HG03095 (cell line): ENCODE measurements around the gene RXFP2.

ENCODE experiments used
- ATAC-seq: cut with Tn5 transposase; IDR thresholded peaks from one replicate; pipeline ENCODE4 v1.9.1; 2021; ENCODE audit warnings: moderate library complexity; ENCODE audit not compliant: unreplicated experiment

The RXFP2 gene, protein sequence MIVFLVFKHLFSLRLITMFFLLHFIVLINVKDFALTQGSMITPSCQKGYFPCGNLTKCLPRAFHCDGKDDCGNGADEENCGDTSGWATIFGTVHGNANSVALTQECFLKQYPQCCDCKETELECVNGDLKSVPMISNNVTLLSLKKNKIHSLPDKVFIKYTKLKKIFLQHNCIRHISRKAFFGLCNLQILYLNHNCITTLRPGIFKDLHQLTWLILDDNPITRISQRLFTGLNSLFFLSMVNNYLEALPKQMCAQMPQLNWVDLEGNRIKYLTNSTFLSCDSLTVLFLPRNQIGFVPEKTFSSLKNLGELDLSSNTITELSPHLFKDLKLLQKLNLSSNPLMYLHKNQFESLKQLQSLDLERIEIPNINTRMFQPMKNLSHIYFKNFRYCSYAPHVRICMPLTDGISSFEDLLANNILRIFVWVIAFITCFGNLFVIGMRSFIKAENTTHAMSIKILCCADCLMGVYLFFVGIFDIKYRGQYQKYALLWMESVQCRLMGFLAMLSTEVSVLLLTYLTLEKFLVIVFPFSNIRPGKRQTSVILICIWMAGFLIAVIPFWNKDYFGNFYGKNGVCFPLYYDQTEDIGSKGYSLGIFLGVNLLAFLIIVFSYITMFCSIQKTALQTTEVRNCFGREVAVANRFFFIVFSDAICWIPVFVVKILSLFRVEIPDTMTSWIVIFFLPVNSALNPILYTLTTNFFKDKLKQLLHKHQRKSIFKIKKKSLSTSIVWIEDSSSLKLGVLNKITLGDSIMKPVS

DNA sequence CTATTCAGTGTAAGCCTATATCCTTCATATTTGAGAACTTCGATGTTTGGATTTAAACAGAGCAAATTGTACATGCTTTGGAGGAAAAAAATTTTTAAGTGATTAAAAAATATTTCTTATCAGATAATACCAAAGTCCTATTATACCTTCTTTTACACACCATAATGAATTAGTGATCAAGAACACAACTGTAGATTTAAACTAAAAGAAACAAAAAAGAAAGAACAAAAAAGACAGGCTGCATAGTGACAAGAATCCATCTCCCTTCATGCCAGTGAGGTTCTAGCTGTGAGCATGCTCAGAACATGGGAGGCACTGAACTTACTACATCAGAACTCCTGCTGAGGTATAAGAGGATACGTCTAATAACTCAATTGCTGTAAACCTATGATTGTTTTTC lies at the start of gene RXFP2:
TSS of gene RXFP2 (plus strand) at position 301 of the 400 bp plus-strand sequence. CDS start at position 388, 87 bp downstream.
- no peak for ATAC-seq

- no peak for ATAC-seq
These were observed 42.0 kb upstream of the RXFP2 start for GRCh38 chr13:31697290-31697689.

GRCh38 chr13:31699650-31700049 lies 39.7 kb upstream of the RXFP2 start:
- no peak for ATAC-seq

GRCh38 chr13:31703780-31704179 lies 35.5 kb upstream of the RXFP2 start:
- no peak for ATAC-seq

GRCh38 chr13:31706105-31706504 lies 33.2 kb upstream of the RXFP2 start:
- ATAC-seq, result no peak

DNA sequence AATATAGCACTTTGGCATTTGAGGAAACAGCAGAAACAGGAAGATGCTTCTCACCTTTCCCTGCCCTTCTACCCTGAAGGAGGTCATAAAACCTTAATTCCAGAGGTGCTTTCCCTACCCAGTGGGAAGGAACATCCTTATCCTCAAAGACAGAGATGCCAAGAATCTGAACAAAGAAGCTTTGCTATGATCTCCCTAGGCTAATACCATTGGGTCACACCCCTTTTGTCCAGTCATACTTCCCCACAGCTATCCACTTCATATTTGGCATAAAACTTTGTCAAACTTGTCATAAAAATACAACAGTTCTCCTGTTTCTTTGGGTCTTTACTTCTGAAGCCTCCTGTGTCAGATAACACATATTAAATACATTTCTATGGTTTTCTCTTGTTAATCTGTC lies 21.7 kb upstream of the RXFP2 start:
- ATAC-seq, result no peak

DNA sequence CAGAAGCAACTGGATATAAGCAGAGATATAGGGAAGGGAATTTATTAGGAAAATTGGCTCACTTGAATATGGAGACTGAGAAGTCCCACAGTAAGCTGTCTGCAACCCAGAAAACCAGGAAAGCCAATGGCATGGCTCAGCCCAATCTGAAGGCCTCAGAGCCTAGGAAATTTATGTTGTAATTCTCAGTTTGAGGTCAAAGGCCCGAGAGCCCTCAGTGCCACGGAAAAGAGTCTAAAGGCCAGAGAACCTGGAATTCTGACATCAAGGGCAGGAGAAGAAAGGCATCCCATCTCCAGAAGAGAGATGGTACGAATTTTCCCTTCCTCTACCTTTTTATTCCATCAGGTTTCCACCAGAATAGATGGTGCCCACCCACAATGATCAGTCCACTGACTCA lies 20.1 kb upstream of the RXFP2 start:
- ATAC-seq, result no peak

- no peak for ATAC-seq
These were observed 16.7 kb upstream of the RXFP2 start for GRCh38 chr13:31722673-31723072.

GRCh38 chr13:31725841-31726240 lies 13.5 kb upstream of the RXFP2 start:
- ATAC-seq, result no peak

- ATAC-seq, result no peak
These were observed 7.4 kb upstream of the RXFP2 start for GRCh38 chr13:31731921-31732320.

DNA sequence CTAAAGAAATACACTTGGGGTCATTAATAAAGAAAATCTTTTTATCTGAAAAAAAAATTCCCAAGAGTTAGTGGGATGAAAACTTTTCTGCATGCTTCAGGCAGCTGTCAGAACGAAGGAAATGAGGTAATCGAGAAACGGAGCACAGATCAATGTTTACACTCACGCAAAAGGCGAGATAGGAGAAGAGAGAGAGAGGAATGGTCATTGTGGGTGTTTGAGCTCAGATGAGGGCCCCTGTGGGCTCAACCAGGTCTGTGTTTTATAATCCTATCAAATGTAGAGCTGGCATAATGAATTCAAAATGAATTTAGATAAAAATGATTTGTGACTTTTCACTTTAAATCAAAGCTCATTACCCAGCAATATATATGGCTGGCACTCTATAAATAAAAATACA lies 6.3 kb upstream of the RXFP2 start:
- no peak for ATAC-seq

DNA sequence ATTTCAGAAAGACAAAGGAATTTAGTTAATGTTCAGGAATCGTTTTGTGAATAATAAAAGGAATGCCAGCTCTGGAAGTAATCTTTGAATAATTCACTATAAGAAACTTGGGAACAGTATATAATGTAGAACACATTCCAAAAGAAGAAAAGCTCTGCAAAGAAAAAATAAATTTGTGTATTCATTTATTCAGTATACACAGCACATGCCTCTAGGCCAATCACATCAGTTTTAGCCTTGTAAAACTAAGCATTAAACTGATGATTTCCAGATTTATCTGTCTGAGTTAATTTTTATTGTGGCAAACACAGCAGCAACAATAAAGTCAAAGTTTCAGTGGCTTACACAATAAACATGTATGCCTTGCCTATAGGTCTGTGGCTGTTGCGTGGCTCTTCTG lies 5.7 kb upstream of the RXFP2 start:
- ATAC-seq, result no peak

- peak; percentile 82 for ATAC-seq
These were observed 2.9 kb downstream of the RXFP2 start for GRCh38 chr13:31742097-31742734.

DNA sequence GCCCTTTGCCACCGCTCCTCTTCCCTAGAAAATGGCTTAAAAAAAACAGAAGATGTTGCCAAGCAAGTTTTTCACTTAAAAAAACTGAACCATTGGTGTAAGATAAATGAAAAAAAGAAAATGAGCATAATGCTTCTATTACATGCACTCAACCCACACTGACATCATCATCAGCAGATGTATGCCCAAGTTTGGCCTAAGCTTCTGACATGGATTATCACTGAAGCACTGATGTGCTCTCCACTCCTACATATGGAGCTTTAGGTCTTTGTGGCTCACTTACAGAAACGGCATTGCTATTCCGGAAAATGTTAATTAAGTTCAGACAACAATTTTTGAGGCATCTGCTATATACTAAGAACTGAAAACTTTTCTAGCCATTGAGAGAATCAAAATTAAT lies 8.0 kb downstream of the RXFP2 start:
- no peak for ATAC-seq

GRCh38 chr13:31747966-31748365 lies 8.6 kb downstream of the RXFP2 start:
- ATAC-seq, result no peak

DNA sequence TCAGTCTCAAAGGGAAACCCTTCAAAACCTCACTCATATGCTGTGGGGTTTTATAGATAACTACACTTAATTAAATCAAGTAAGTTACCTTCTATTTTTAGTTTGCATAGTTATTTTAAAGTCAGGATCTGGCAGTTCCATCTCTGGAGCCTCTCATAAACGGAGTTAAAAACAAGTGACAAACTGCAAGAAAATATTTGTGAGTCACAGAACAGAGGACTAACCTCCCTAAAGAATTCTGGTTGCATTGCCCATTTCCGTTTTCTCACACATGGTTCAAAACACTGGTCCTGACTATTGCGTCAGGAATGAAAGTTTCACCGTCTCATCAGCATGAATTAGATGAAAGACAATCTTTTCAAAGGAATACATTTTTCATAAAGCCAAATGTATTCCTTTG lies 10.6 kb downstream of the RXFP2 start:
- no peak for ATAC-seq

DNA sequence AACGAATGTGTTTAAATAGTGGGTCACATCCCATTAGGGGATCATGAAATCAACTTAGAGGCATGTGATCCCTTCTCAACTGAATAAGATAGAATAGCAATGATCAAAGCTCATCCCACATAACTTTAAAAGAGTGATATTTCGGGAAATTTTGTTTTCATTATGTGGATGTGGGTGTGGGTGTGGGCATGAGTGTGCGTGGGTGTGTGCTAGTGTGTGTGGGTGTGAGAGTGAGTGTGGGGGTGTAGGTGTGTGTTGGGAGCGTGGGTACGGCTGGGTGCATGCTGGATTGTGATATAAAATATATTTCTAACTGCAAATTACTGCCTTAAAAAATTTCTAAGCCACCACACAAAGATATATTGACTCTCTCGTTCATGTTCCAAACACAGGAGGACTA lies 15.9 kb downstream of the RXFP2 start:
- no peak for ATAC-seq

DNA sequence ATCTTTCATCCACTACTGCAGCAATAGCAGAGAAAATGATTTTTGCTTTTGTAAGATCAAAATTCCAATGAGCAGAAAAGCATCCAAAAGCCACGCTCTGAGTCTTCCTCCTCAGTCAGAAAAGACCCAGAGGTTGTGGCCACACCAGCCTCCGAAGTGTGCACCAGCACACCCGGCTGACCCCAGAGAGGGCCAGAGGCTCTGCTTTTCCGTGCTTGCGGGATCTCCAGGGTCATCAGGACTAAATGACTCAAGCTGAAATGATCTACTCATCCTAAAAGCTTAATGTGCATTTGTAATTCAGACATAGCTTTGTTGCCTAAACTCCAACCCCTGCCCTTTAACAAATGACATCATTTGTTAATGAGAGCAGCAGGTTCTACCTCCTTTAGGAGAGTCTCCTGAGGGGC lies 16.5 kb downstream of the RXFP2 start:
- ATAC-seq, result no peak

DNA sequence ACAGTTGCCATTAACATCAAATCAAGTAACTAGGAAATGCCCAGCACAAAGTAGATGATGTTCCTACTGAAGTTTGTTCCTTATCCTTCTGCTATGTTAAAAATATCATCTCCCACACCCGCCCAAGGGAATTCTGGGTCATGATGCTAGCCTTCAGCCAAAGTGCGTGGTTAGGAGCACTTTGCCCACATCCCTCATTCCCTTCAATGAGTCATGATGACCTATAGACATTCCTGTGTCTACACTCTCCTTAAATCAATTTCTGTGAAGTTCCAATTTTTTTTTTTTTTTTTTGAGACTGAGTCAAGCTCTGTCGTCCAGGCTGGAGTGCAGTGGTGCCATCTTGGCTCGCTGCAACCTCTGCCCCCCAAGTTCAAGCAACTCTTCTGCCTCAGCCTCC lies 17.0 kb downstream of the RXFP2 start:
- ATAC-seq, result no peak

DNA sequence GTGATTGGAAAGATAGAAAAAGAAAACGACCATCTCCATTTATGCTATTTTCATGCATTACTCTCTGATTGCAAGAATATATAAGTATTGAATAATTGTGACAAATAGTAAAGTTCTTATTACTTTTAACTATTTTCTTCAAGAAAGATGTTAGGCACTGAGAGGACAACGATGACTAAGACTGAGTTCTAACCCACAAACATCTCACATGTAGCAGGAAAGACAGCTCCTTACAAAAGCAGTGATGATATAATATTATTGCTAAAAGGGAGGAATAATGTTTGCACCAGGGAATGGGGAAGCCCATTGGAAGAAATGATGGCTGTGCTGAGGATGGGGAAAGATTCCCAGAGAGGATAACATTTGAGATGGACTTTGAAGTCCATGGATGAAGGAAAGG lies 22.6 kb downstream of the RXFP2 start:
- no peak for ATAC-seq

- no peak for ATAC-seq
These were observed 25.2 kb downstream of the RXFP2 start for GRCh38 chr13:31764556-31764955.
